IMR-90 (cell line): ENCODE data around the gene MFSD6L. TPM values are rescaled to one million over a fixed set of nuclear protein-coding genes. Genes with fewer than 3 reads are reported as not detected.

Experiments used
- ATAC-seq: fragments of 200-7000 bp; cut with Tn5 transposase; 2 replicates; pipeline ENCODE4 v1.9.1; 2020; ENCODE audit warnings: low read depth, mild to moderate bottlenecking, moderate library complexity
- BruUV-seq: library from RNA; stranded (reverse); fragments of 400-500 nt; replicated peaks from 2 replicates; lab custom pipeline; 2021; lab: Mats Ljungman, UMichigan
- CTCF ChIA-PET: fragments of 300-600 bp; formaldehyde crosslinking; extraction: SDS; loops from one replicate; lab custom pipeline; 2021; ENCODE audit warnings: antibody characterized with exemption; lab: Yijun Ruan, JAX
- POLR2A ChIA-PET: fragments of 300-600 bp; sonication (Branson Sonifier 250); formaldehyde crosslinking; loops from one replicate; lab custom pipeline; 2022; ENCODE audit warnings: antibody characterized with exemption; ENCODE audit not compliant: unreplicated experiment; lab: Charles Lee
- DNase-seq: peaks from one replicate; pipeline ENCODE4 v3.0.0; 2013
- H2AFZ ChIP-seq: replicated peaks from 2 replicates; pipeline ENCODE3; 2013; ENCODE audit warnings: low read length, mild to moderate bottlenecking; ENCODE audit not compliant: poor library complexity
- H2AK5ac ChIP-seq: 2 replicates; pipeline ENCODE4 v1.6.1; 2013; ENCODE audit warnings: low read depth, low read length, inconsistent platforms
- H2AK9ac ChIP-seq: replicated peaks from 2 replicates; pipeline ENCODE3; 2013; ENCODE audit warnings: mild to moderate bottlenecking, low read depth, low read length, moderate library complexity; ENCODE audit not compliant: poor library complexity
- H2BK120ac ChIP-seq: 2 replicates; pipeline ENCODE4 v1.6.1; 2013; ENCODE audit warnings: low read depth, low read length, inconsistent platforms
- H2BK15ac ChIP-seq: 3 replicates; pipeline ENCODE4 v1.6.1; 2013; ENCODE audit warnings: low read depth, low read length, inconsistent platforms
- H2BK20ac ChIP-seq: 2 replicates; pipeline ENCODE4 v1.6.1; 2013; ENCODE audit warnings: low read depth, mild to moderate bottlenecking, inconsistent platforms, low read length, moderate library complexity
- H2BK5ac ChIP-seq: 2 replicates; pipeline ENCODE4 v1.6.1; 2013; ENCODE audit warnings: mild to moderate bottlenecking, low read depth, low read length, inconsistent platforms; ENCODE audit not compliant: poor library complexity, severe bottlenecking
- H3K14ac ChIP-seq: replicated peaks from 2 replicates; pipeline ENCODE4 v1.6.1; 2013; ENCODE audit warnings: low read depth, low read length, inconsistent platforms
- H3K18ac ChIP-seq: 2 replicates; pipeline ENCODE4 v1.6.1; 2013; ENCODE audit warnings: low read depth, low read length, control low read depth
- H3K23ac ChIP-seq: 2 replicates; pipeline ENCODE4 v1.6.1; 2013; ENCODE audit warnings: low read depth, low read length, inconsistent platforms
- H3K27ac ChIP-seq: 2 replicates; pipeline ENCODE4 v1.5.1; 2013; ENCODE audit warnings: mild to moderate bottlenecking, control low read depth, low read length; ENCODE audit not compliant: insufficient read depth
- H3K27me3 ChIP-seq: 2 replicates; pipeline ENCODE4 v1.6.1; 2013; ENCODE audit warnings: low read length; ENCODE audit not compliant: control insufficient read depth, insufficient read depth
- H3K36me3 ChIP-seq: 2 replicates; pipeline ENCODE4 v1.6.1; 2013; ENCODE audit warnings: low read length, mixed read lengths; ENCODE audit not compliant: control insufficient read depth, insufficient read depth
- H3K4ac ChIP-seq: 2 replicates; pipeline ENCODE4 v1.6.1; 2013; ENCODE audit warnings: low read depth, low read length, inconsistent platforms
- H3K4me1 ChIP-seq: 2 replicates; pipeline ENCODE4 v1.6.1; 2013; ENCODE audit warnings: low read length, mixed read lengths; ENCODE audit not compliant: control insufficient read depth, insufficient read depth
- H3K4me2 ChIP-seq: 2 replicates; pipeline ENCODE4 v1.6.1; 2013; ENCODE audit warnings: low read depth, mild to moderate bottlenecking, control low read depth, low read length, moderate library complexity
- H3K4me3 ChIP-seq: 2 replicates; pipeline ENCODE4 v1.5.1; 2013; ENCODE audit warnings: low read depth, mild to moderate bottlenecking, control low read depth, low read length, moderate library complexity; ENCODE audit not compliant: insufficient read depth
- H3K56ac ChIP-seq: 2 replicates; pipeline ENCODE4 v1.6.1; 2013; ENCODE audit warnings: low read length, inconsistent platforms; ENCODE audit not compliant: insufficient read depth; ENCODE audit errors: extremely low read depth
- H3K79me1 ChIP-seq, 2 experiments: 2 replicates each; pipeline ENCODE4 v1.6.1; 2013; ENCODE audit warnings: low read length in 2 of 2, inconsistent platforms in 1 of 2, low read depth in 1 of 2
- H3K9ac ChIP-seq: 2 replicates; pipeline ENCODE4 v1.6.1; 2013; ENCODE audit warnings: low read depth, low read length, control low read depth
- H3K9me1 ChIP-seq: 2 replicates; pipeline ENCODE4 v1.6.1; 2013; ENCODE audit warnings: low read length, inconsistent platforms; ENCODE audit not compliant: insufficient read depth
- H3K9me3 ChIP-seq: 2 replicates; pipeline ENCODE4 v1.6.1; 2013; ENCODE audit warnings: low read length; ENCODE audit not compliant: control insufficient read depth, insufficient read depth
- H4K20me1 ChIP-seq: 2 replicates; pipeline ENCODE4 v1.6.1; 2013; ENCODE audit warnings: low read length, inconsistent platforms; ENCODE audit not compliant: insufficient read depth
- H4K5ac ChIP-seq: 2 replicates; pipeline ENCODE4 v1.6.1; 2013; ENCODE audit warnings: mild to moderate bottlenecking, low read depth, low read length, control low read depth
- H4K8ac ChIP-seq, 2 experiments: 2 replicates each; pipeline ENCODE4 v1.6.1; 2013; ENCODE audit warnings: low read depth in 2 of 2, low read length in 2 of 2, control low read depth in 1 of 2, inconsistent platforms in 1 of 2
- H4K91ac ChIP-seq: 2 replicates; pipeline ENCODE4 v1.6.1; 2013; ENCODE audit warnings: low read depth, low read length, inconsistent platforms; ENCODE audit not compliant: insufficient read depth
- BHLHE40 ChIP-seq: fragments of 150-350 bp; IDR thresholded peaks from 2 replicates; pipeline ENCODE4 v1.6.1; 2016; ENCODE audit warnings: mild to moderate bottlenecking, low read depth, low read length
- CEBPB ChIP-seq: IDR thresholded peaks from 2 replicates; pipeline ENCODE4 v1.6.1; 2012; ENCODE audit warnings: low read depth, low read length, improper control_type of control experiment
- CHD1 ChIP-seq: IDR thresholded peaks from 2 replicates; pipeline ENCODE4 v1.6.1; 2012; ENCODE audit warnings: low read depth, low read length, improper control_type of control experiment
- FOS ChIP-seq: fragments of 150-350 bp; IDR thresholded peaks from 2 replicates; pipeline ENCODE4 v1.6.1; 2016; ENCODE audit warnings: low read depth, low read length
- MAFK ChIP-seq: IDR thresholded peaks from 2 replicates; pipeline ENCODE4 v1.6.1; 2012; ENCODE audit warnings: low read depth, low read length, improper control_type of control experiment
- MAZ ChIP-seq: IDR thresholded peaks from 2 replicates; pipeline ENCODE4 v1.6.1; 2012; ENCODE audit warnings: low read depth, mild to moderate bottlenecking, low read length, improper control_type of control experiment, moderate library complexity, borderline replicate concordance
- MXI1 ChIP-seq: IDR thresholded peaks from 2 replicates; pipeline ENCODE4 v1.6.1; 2012; ENCODE audit warnings: low read depth, mild to moderate bottlenecking, low read length, moderate library complexity, borderline replicate concordance
- NFE2L2 ChIP-seq: fragments of 150-350 bp; IDR thresholded peaks from 2 replicates; pipeline ENCODE4 v1.6.1; 2016; ENCODE audit warnings: low read depth, mild to moderate bottlenecking, low read length
- POLR2A ChIP-seq: IDR thresholded peaks from 2 replicates; pipeline ENCODE4 v1.6.1; 2012; ENCODE audit warnings: mild to moderate bottlenecking, low read depth, low read length
- RAD21 ChIP-seq: IDR thresholded peaks from 2 replicates; pipeline ENCODE4 v1.6.1; 2012; ENCODE audit warnings: low read length, improper control_type of control experiment
- RCOR1 ChIP-seq: IDR thresholded peaks from 2 replicates; pipeline ENCODE4 v1.6.1; 2012; ENCODE audit warnings: mild to moderate bottlenecking, low read length, improper control_type of control experiment; ENCODE audit not compliant: insufficient replicate concordance
- RFX5 ChIP-seq: IDR thresholded peaks from 2 replicates; pipeline ENCODE4 v1.8.0; 2012; ENCODE audit warnings: low read depth, mild to moderate bottlenecking, low read length, moderate library complexity
- WGBS, 2 experiments: methylation state at CpG; one replicate each; pipeline versions ENCODE4 v1.1.5 to v1.1.7; 2013; ENCODE audit warnings: missing lambda C conversion rate in 2 of 2; ENCODE audit not compliant: insufficient read length in 1 of 2; ENCODE audit errors: extremely low coverage in 2 of 2; 5-methylcytosine and 5-hydroxymethylcytosine counted together
- dilution Hi-C: fragments of 300-500 bp; cut with HindIII; formaldehyde crosslinking; loops from one replicate; pipeline ENCODE4 v1.14.3; 2018; ENCODE audit warnings: low sequenced_read_pairs; ENCODE audit not compliant: unreplicated experiment
- in situ Hi-C: fragments of 300-500 bp; cut with MboI; formaldehyde crosslinking; loops from 3 replicates; pipeline ENCODE4 v1.14.3; 2019; ENCODE audit warnings: low sequenced_read_pairs, inconsistent platforms, mixed read lengths
- intact Hi-C: fragments of 100-400 bp; cut with micrococcal nuclease; formaldehyde crosslinking; loops from 2 replicates; pipeline ENCODE4 v1.10.0; 2022
- polyA plus RNA-seq, 3 experiments: library from polyadenylated mRNA; depleted of rRNA; stranded (reverse); fragments of >200 nt; gene quantifications; 2 replicates each; pipeline ENCODE4 v1.2.3, GENCODE V29; 2012; ENCODE audit warnings: low replicate concordance in 1 of 3
- total RNA-seq: library from RNA; depleted of rRNA; stranded (reverse); fragments of >200 nt; gene quantifications from 2 replicates; pipeline ENCODE4 v1.2.3, GENCODE V29; 2012
- TF ChIP-seq, protein P1 (sequence below): fragments of 150-350 bp; IDR thresholded peaks from 2 replicates; pipeline ENCODE4 v1.6.1; 2016; ENCODE audit warnings: low read depth, mild to moderate bottlenecking, low read length, moderate library complexity, borderline replicate concordance
- TF ChIP-seq, protein P2 (sequence below): conservative IDR thresholded peaks from 2 replicates; pipeline ENCODE4 v1.5.1; 2012; ENCODE audit warnings: mild to moderate bottlenecking, low read depth, low read length, improper control_type of control experiment

MFSD6L gene
- total and polyA plus RNA-seq, 2 of the 4 experiments (the other 2 are of a cell fraction): not detected

GRCh38 chr17:8794636-8795035, 4.5 kb downstream of the MFSD6L start:
- Histone ChIP-seq H3K27ac (no peak overlapping the region), H3K36me3 (no peaks in the 10 kb centered on the region), H3K4me2 (no peak overlapping the region), H3K4ac (no peak overlapping the region), H4K20me1 (no peaks in the 10 kb centered on the region), H3K79me1 (no peaks in the 10 kb centered on the region), H3K9me1 (no peaks in the 10 kb centered on the region), H3K14ac (no peak overlapping the region), H2BK20ac (no peak overlapping the region), H3K27me3 (peaks cover 16% of the 10 kb centered on the region; the same call in 1 of the 2 replicates), H3K4me1 (no peaks in the 10 kb centered on the region), H2BK120ac (no peak overlapping the region), H4K8ac (no peak overlapping the region), H3K56ac (no peak overlapping the region), H2AK9ac (no peak overlapping the region), H3K9me3 (peaks cover 5% of the 10 kb centered on the region; the same call in 1 of the 2 replicates), H3K4me3 (no peak overlapping the region), H4K5ac (no peak overlapping the region), H2BK5ac (no peak overlapping the region), H3K18ac (no peak overlapping the region), H2AK5ac (no peak overlapping the region), H3K9ac (no peak overlapping the region), H2AFZ (no peak overlapping the region), H2BK15ac (no peak overlapping the region), H3K23ac (no peak overlapping the region), H4K91ac (no peak overlapping the region)
- intact Hi-C loops (no loop called here), dilution Hi-C loops (no loop called here), in situ Hi-C loops (loop anchor here (25.0 kb wide), 1 partner anchor 743 kb away; no protein-coding TSS in a partner anchor)
- TF ChIP-seq MAFK: no peak
- TF ChIP-seq, protein P1, sequence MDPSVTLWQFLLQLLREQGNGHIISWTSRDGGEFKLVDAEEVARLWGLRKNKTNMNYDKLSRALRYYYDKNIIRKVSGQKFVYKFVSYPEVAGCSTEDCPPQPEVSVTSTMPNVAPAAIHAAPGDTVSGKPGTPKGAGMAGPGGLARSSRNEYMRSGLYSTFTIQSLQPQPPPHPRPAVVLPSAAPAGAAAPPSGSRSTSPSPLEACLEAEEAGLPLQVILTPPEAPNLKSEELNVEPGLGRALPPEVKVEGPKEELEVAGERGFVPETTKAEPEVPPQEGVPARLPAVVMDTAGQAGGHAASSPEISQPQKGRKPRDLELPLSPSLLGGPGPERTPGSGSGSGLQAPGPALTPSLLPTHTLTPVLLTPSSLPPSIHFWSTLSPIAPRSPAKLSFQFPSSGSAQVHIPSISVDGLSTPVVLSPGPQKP: no peak
- TF ChIP-seq MXI1: no peak
- TF ChIP-seq POLR2A: no peak
- no peak for TF ChIP-seq BHLHE40
- TF ChIP-seq CEBPB: no peak
- no peak for TF ChIP-seq NFE2L2
- TF ChIP-seq CHD1: no peak
- TF ChIP-seq, protein P2, sequence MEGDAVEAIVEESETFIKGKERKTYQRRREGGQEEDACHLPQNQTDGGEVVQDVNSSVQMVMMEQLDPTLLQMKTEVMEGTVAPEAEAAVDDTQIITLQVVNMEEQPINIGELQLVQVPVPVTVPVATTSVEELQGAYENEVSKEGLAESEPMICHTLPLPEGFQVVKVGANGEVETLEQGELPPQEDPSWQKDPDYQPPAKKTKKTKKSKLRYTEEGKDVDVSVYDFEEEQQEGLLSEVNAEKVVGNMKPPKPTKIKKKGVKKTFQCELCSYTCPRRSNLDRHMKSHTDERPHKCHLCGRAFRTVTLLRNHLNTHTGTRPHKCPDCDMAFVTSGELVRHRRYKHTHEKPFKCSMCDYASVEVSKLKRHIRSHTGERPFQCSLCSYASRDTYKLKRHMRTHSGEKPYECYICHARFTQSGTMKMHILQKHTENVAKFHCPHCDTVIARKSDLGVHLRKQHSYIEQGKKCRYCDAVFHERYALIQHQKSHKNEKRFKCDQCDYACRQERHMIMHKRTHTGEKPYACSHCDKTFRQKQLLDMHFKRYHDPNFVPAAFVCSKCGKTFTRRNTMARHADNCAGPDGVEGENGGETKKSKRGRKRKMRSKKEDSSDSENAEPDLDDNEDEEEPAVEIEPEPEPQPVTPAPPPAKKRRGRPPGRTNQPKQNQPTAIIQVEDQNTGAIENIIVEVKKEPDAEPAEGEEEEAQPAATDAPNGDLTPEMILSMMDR: no peak
- no peak for TF ChIP-seq RCOR1
- no peak for TF ChIP-seq FOS
- TF ChIP-seq RAD21: no peak
- no peak for TF ChIP-seq RFX5
- no peak for TF ChIP-seq MAZ
- no CpG with 5 or more reads among the region's 7 CpGs for WGBS, 2 experiments
- ChIA-PET CTCF (interaction anchor here (1.2 kb wide), 1 partner anchor 9 kb away, joined by 5 read pairs; no protein-coding TSS in a partner anchor), POLR2A (no interaction called here)
- DNase-seq (no peak), ATAC-seq (no peak)
- no TSS peak for BruUV-seq
